ENCODE data around the gene TKT. TPM values are rescaled to one million over a fixed set of nuclear protein-coding genes. Genes with fewer than 3 reads are reported as not detected.

TKT gene
- total and polyA plus RNA-seq, 2 of the 13 experiments (the other 11 are each of a cell fraction or from before 2014, with no cell fraction given): 150 to 238 TPM

- 0 out of 2 replicates have a peak, but pooled peaks have one; percentile 23 for TF ChIP-seq ZNF609 (CRISPR knock-in tag; IDR thresholded peaks at IDR 0.05; ENCODE audit: borderline replicate concordance)
- no peak for TF ChIP-seq CAMTA2 (CRISPR knock-in tag; IDR thresholded peaks at IDR 0.05; ENCODE audit: borderline replicate concordance)
- TF ChIP-seq NFE2 (CRISPR knock-in tag; IDR thresholded peaks at IDR 0.05): no peak
- no peak for TF ChIP-seq ZBTB39 (CRISPR knock-in tag; IDR thresholded peaks at IDR 0.05)
- no peak for TF ChIP-seq HHEX (CRISPR knock-in tag; IDR thresholded peaks at IDR 0.05)
- TF ChIP-seq HNRNPH1 (optimal IDR thresholded peaks at IDR 0.05; ENCODE audit: low read depth, low read length): no peak
- TF ChIP-seq RFX5 (IDR thresholded peaks at IDR 0.05; ENCODE audit: low read depth, low read length): no peak; the same call in 1 of the 2 replicates
- no peak for TF ChIP-seq SOX6 (IDR thresholded peaks at IDR 0.05)
- TF ChIP-seq SOX6 (CRISPR knock-in tag; IDR thresholded peaks at IDR 0.05): no peak
- TF ChIP-seq ZNF329 (CRISPR knock-in tag; IDR thresholded peaks at IDR 0.05; ENCODE audit: low read depth): peak; percentile 72; the same call in 1 of the 2 replicates
- TF ChIP-seq TCF7 (IDR thresholded peaks at IDR 0.05; ENCODE audit: low read depth): no peak
- no peak for TF ChIP-seq KLF13 (CRISPR knock-in tag; IDR thresholded peaks at IDR 0.05)
- TF ChIP-seq, protein P1, sequence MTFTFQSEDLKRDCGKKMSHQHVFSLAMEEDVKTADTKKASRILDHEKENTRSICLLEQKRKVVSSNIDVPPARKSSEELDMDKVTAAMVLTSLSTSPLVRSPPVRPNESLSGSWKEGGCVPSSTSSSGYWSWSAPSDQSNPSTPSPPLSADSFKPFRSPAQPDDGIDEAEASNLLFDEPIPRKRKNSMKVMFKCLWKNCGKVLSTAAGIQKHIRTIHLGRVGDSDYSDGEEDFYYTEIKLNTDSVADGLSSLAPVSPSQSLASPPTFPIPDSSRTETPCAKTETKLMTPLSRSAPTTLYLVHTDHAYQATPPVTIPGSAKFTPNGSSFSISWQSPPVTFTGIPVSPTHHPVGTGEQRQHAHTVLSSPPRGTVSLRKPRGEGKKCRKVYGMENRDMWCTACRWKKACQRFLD (CRISPR knock-in tag; IDR thresholded peaks at IDR 0.05; ENCODE audit: borderline replicate concordance): no peak
- 0 out of 2 replicates have a peak, but pooled peaks have one; percentile 4 for TF ChIP-seq RAD21 (CRISPR knock-in tag; IDR thresholded peaks at IDR 0.05)
- TF ChIP-seq GTF3A (CRISPR knock-in tag; conservative IDR thresholded peaks at IDR 0.05): no peak
- no peak for TF ChIP-seq ZNF672 (CRISPR knock-in tag; IDR thresholded peaks at IDR 0.05)
- TF ChIP-seq SRY (CRISPR knock-in tag; IDR thresholded peaks at IDR 0.05): peak; percentile 85; the same call in 1 of the 2 replicates
These were observed at the start of gene TKT (continued) for GRCh38 chr3:53255775-53256703.
